ENCODE results near the gene TAF11L9.
"Not testable (repeated sequence)": the region's sequence is repeated elsewhere in the genome, so short reads cannot be mapped to it uniquely, and the experiment has no call there.

TAF11L9 gene

DNA sequence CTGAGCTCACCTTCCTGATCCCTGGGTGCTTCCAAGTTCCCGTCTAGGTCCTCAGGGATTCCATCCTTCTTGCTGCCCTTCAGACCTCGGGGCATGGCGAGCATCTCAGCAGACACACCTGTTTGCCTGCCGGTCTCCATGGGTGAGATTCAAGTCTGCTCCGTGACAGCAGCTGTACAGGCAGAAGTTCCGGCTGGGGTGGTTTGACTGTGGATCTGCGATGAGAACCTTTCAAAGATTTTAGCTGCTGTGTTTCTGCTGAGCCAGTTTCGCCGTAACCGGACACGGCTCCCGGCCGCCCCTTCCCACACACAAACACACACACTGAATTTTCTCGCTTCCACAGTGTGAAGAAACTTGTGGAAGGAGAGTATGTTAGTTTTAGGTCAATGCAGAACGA, at the start of gene TAF11L9:
Gene TAF11L9, minus strand, starts transcription at position 140 of the 400 bp plus-strand sequence.
- H3K4me3 ChIP-seq (ENCODE audit: low read depth, low read length); DNase-seq (ENCODE audit: low read depth): not testable (repeated sequence)

DNA sequence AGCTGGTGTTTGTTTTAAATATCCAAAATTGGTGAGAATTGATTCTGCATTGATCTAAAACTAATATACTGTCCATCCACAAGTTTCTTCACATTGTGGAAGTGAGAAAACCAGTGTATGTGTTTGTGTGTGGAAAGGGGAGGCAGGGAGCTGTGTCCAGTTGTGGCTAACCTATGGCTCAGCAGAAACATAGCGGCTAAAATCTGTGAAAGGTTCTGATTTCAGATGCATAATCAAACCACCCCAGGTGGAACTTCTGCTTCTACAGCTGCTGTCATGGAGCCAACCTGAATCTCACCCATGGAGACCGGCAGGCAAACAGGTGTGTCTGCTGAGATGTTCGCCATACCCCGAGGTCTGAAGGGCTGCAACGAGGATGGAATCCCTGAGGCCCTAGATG, 40.0 kb upstream of the TAF11L9 start, which contains the start of gene TAF11L14:
Gene TAF11L14, plus strand, starts transcription at position 301 of the 400 bp plus-strand sequence.
- no peak within 1 kb of the TSS for H3K4me3 ChIP-seq (ENCODE audit: low read depth, low read length)
- no peak for DNase-seq (ENCODE audit: low read depth)
- TF ChIP-seq, protein P1, sequence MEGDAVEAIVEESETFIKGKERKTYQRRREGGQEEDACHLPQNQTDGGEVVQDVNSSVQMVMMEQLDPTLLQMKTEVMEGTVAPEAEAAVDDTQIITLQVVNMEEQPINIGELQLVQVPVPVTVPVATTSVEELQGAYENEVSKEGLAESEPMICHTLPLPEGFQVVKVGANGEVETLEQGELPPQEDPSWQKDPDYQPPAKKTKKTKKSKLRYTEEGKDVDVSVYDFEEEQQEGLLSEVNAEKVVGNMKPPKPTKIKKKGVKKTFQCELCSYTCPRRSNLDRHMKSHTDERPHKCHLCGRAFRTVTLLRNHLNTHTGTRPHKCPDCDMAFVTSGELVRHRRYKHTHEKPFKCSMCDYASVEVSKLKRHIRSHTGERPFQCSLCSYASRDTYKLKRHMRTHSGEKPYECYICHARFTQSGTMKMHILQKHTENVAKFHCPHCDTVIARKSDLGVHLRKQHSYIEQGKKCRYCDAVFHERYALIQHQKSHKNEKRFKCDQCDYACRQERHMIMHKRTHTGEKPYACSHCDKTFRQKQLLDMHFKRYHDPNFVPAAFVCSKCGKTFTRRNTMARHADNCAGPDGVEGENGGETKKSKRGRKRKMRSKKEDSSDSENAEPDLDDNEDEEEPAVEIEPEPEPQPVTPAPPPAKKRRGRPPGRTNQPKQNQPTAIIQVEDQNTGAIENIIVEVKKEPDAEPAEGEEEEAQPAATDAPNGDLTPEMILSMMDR (IDR thresholded peaks at IDR 0.05; ENCODE audit: low read depth, low read length, missing control alignments): no peak

DNA sequence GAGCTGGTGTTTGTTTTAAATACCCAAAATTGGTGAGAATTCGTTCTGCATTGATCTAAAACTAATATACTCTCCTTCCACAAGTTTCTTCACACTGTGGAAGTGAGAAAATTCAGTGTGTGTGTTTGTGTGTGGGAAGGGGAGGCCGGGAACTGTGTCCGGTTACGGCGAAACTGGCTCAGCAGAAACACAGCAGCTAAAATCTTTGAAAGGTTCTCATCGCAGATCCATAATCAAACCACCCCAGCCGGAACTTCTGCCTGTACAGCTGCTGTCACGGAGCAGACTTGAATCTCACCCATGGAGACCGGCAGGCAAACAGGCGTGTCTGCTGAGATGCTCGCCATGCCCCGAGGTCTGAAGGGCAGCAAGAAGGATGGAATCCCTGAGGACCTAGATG, 37.6 kb upstream of the TAF11L9 start, which contains the start of gene TAF11L13:
Gene TAF11L13, plus strand, starts transcription at position 301 of the 400 bp plus-strand sequence.
- DNase-seq (ENCODE audit: low read depth); H3K4me3 ChIP-seq (ENCODE audit: low read depth, low read length): not testable (repeated sequence)

DNA sequence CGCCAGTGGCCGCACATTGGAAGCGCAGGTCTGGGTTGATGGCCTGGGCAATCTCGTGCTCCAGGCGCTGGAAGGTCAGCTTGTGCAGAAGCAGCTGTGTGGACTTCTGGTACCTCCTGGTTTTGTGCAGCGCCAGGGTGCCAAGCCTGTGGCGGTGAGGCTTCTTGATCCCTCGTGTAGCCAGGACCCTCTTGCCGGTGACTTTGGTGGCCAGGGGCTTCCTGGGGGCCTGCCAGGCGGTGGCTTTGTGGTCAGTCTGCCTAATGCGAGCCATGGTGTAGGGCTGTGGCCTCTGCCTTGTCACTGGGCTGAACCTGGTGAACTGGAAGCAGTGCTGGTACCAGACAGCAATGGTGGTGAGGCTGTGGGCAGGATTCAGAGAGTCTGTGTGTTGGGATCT, 31.5 kb upstream of the TAF11L9 start:
- H3K4me3 ChIP-seq (ENCODE audit: low read depth, low read length): no peak overlapping the region
- TF ChIP-seq, protein P1 (IDR thresholded peaks at IDR 0.05; ENCODE audit: low read depth, low read length, missing control alignments): no peak
- no peak for DNase-seq (ENCODE audit: low read depth)

DNA sequence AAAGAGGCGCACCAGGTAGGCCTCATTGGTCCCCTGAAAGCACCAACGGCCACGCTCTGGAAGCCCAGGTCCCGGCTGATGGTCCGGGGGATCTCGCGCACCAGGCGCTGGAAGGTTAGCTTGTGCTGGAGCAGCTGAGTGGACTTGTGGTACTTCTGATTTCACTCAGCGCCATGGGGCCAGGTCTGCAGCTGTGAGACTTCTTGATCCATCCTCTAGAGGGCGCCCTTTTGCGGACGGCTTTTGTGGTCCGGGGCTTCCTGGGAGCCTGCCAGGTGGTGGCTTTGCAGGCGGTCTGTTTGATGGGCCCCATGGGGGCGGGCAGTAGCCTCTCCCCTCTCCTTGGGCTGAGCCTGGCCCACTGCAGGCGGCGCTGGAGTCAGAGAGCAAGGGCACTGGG, 26.4 kb upstream of the TAF11L9 start:
- no peak overlapping the region for H3K4me3 ChIP-seq (ENCODE audit: low read depth, low read length)
- DNase-seq (ENCODE audit: low read depth): no peak

DNA sequence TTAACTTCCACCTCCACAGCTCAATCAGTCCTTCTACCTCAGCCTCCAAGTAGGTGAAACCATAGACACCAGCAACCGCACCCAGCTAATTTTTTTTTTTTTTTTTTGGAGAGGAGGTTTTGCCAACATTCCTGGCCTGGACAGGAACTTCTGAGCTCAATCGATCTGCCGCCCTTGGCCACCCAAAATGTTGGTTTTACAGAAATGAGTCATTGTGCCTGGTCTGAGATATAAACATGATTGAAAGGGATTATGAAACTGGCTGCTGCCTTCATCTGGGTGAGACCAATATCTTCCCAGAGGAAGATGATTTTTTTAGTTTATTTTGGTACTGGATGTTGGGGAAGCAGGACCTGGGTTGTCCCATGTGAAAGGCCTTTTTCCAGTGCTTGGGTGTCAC, 25.2 kb upstream of the TAF11L9 start:
- no peak for DNase-seq (ENCODE audit: low read depth)
- no peak overlapping the region for H3K4me3 ChIP-seq (ENCODE audit: low read depth, low read length)
- TF ChIP-seq, protein P1 (IDR thresholded peaks at IDR 0.05; ENCODE audit: low read depth, low read length, missing control alignments): no peak

More for the DNA sequence above, 26.4 kb upstream of the TAF11L9 start:
- TF ChIP-seq, protein P1 (IDR thresholded peaks at IDR 0.05; ENCODE audit: low read depth, low read length, missing control alignments): peak; percentile 26

DNA sequence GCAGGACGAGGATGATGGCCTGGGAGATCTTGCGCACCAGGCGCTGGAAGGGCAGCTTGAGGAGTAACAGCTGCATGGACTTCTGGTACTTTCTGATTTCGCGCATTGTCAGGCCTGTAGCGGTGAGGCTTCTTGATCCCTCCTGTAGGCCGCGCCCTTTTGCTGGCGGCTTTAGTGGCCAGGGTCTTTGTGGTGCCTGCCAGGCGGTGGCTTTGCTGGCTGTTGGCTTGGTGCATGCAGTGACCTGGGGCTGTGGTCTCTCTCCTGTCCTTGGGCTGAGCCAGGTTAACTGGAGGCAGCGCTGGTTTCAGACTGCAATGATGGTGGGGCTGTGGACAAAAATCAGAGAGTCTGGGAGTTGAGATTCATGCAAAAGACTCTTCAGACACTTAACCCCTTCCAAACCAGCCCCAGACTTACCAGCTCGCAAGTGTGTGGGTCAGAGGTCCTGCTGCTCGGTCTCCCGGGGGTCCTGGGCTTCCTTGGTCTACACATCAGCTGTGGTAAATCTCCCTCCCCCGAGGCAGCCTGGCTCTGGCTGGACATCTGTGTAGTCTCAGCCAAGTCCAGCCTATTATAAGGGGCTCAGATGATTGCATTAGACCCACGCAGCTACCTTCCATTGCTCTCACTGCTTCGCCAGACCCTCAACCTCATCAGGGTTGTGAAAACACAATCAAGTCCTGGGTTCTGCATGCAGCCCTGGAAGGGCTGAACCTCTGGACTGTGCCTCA, 20.8 kb upstream of the TAF11L9 start:
- TF ChIP-seq, protein P1 (IDR thresholded peaks at IDR 0.05; ENCODE audit: low read depth, low read length, missing control alignments): no peak
- DNase-seq (ENCODE audit: low read depth): no peak

DNA sequence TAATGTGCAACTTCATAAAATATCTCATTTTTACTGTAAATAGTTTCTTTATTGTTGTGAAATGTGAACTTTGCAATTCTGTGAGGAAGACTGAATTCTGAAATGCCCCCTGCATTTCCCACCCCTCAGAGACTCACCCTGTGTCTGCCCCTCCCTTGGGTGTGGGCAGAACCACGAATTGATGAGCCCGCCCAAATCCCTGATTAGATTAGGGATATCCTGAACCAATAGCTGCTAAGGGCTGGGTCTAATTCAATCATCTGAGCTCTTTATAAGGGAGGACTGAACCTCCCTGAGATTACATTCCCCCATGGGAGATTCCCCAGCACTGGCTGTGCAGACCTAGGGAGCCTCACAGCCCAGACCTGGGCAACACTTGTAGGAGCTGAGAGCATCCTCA, 15.9 kb upstream of the TAF11L9 start, which contains the start of gene TAF11L12:
Gene TAF11L12, plus strand, starts transcription at position 301 of the 400 bp plus-strand sequence.
- not testable (repeated sequence) for H3K4me3 ChIP-seq (ENCODE audit: low read depth, low read length); DNase-seq (ENCODE audit: low read depth)

More for the DNA sequence above, 20.8 kb upstream of the TAF11L9 start:
- H3K4me3 ChIP-seq (ENCODE audit: low read depth, low read length): no peak overlapping the region

DNA sequence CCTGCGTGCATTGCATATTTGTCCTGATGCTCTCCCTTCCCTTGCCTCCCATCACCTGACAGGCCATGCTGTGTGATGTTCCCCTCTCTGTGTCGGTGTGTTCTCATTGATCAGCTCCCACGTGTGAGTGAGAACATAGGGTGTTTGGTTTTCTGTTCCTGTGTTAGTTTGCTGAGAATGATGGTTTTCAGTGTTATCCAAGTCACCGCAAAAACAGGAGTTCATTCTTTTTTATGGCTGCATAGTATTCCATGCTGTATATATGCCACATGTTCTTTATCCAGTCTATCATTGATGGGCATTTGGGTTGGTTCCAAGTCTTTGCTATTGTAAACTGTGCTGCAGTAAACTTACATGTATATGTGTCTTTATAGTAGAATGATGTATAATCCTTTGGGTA, 13.3 kb upstream of the TAF11L9 start:
- not testable (repeated sequence) for DNase-seq (ENCODE audit: low read depth); H3K4me3 ChIP-seq (ENCODE audit: low read depth, low read length)

Measured in GM12864 (cell line).